Osteocyte (in vitro differentiated cells): ENCODE data around the gene SLC4A2. TPM values are rescaled to one million over a fixed set of nuclear protein-coding genes. Genes with fewer than 3 reads are reported as not detected.

Experiments used
- DNase-seq: peaks from one replicate; pipeline ENCODE4 v3.0.0; 2021; ENCODE audit warnings: mixed read lengths; ENCODE audit not compliant: unreplicated experiment; ENCODE audit errors: extremely low spot score
- H3K27ac Mint-ChIP-seq: one replicate; pipeline ENCODE4 v1.8.0; 2021; ENCODE audit warnings: mild to moderate bottlenecking, mixed read lengths; ENCODE audit not compliant: unreplicated experiment
- H3K27me3 Mint-ChIP-seq: one replicate; pipeline ENCODE4 v1.8.0; 2021; ENCODE audit warnings: mixed read lengths; ENCODE audit not compliant: unreplicated experiment
- H3K36me3 Mint-ChIP-seq: one replicate; pipeline ENCODE4 v1.8.0; 2021; ENCODE audit warnings: mixed read lengths; ENCODE audit not compliant: unreplicated experiment
- H3K4me1 Mint-ChIP-seq: one replicate; pipeline ENCODE4 v1.8.0; 2021; ENCODE audit warnings: mixed read lengths; ENCODE audit not compliant: unreplicated experiment
- H3K4me3 Mint-ChIP-seq: one replicate; pipeline ENCODE4 v1.8.0; 2021; ENCODE audit warnings: mild to moderate bottlenecking, moderate library complexity, mixed read lengths; ENCODE audit not compliant: unreplicated experiment
- H3K9me3 Mint-ChIP-seq: one replicate; pipeline ENCODE4 v1.8.0; 2021; ENCODE audit warnings: mixed read lengths; ENCODE audit not compliant: unreplicated experiment
- CTCF ChIP-seq: fragments of 200-600 bp; sonication (generic); IDR thresholded peaks from 2 replicates; pipeline ENCODE4 v1.5.0; 2021; ENCODE audit warnings: antibody characterized with exemption, mild to moderate bottlenecking, moderate library complexity
- total RNA-seq: library from RNA; stranded (reverse); gene quantifications from 2 replicates; pipeline ENCODE4 v1.2.1, GENCODE V29; 2021

SLC4A2 gene
- total RNA-seq, 1 donor from 2014 or later, result 289 TPM

GRCh38 chr7:151046603-151047573 lies 12.5 kb upstream of the SLC4A2 start:
- DNase-seq, result no peak
- Mint-ChIP-seq H3K9me3 (no peaks in the 10 kb centered on the region), H3K4me1 (peaks cover 21% of the 10 kb centered on the region), H3K36me3 (peaks cover 7% of the 10 kb centered on the region), H3K4me3 (no peak overlapping the region), H3K27me3 (no peaks in the 10 kb centered on the region), H3K27ac (no peak overlapping the region)
- no peak for TF ChIP-seq CTCF

- Mint-ChIP-seq H3K36me3 (peaks cover 7% of the 10 kb centered on the region), H3K4me3 (no peak within 1 kb of the TSS), H3K9me3 (no peaks in the 10 kb centered on the region), H3K4me1 (peaks cover 21% of the 10 kb centered on the region), H3K27ac (no peak within 1 kb of the TSS), H3K27me3 (no peaks in the 10 kb centered on the region)
- DNase-seq, result no peak
- no peak for TF ChIP-seq CTCF
Observed at GRCh38 chr7:151047976-151048815, 11.2 kb upstream of the SLC4A2 start, which contains the start of gene ASIC3. TSS of gene ASIC3 (plus strand) at chr7:151048531. CDS start at chr7:151048886, 355 bp downstream.

GRCh38 chr7:151048911-151049463 lies 10.4 kb upstream of the SLC4A2 start:
- no peaks in the 10 kb centered on the region for H3K9me3 Mint-ChIP-seq
- no peaks in the 10 kb centered on the region for H3K27me3 Mint-ChIP-seq
- no peak for DNase-seq
- no peak overlapping the region for H3K4me3 Mint-ChIP-seq
- TF ChIP-seq CTCF, result no peak
- H3K27ac Mint-ChIP-seq, result no peak overlapping the region
- peaks cover 6% of the 10 kb centered on the region for H3K36me3 Mint-ChIP-seq
- H3K4me1 Mint-ChIP-seq, result peaks cover 21% of the 10 kb centered on the region

DNA sequence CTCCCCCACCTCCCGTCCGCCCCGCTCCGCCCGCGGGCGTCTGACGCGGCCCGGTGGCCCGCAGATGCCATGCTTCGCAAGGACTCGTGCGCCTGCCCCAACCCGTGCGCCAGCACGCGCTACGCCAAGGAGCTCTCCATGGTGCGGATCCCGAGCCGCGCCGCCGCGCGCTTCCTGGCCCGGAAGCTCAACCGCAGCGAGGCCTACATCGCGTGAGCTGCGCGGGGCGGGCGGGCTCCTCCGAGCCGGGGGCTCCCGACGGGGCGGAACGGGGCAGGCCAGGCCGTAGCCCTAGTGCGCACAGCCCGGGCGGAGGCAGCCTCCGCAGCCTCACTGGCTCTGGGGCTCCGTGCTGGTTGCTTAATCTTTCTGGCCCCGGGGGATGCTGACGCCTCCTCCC lies 8.3 kb upstream of the SLC4A2 start:
- TF ChIP-seq CTCF, result no peak
- Mint-ChIP-seq H3K4me3 (no peak overlapping the region), H3K9me3 (no peaks in the 10 kb centered on the region), H3K36me3 (no peaks in the 10 kb centered on the region), H3K27ac (no peak overlapping the region), H3K27me3 (no peaks in the 10 kb centered on the region), H3K4me1 (peaks cover 16% of the 10 kb centered on the region)
- DNase-seq, result peak; percentile 91
